A549 (cell line): Measurements from ENCODE around the gene GGPS1.

Experiments used
- KDM5A ChIP-seq: fragments of 200-600 bp; sonication (generic); IDR thresholded peaks from 2 replicates; pipeline ENCODE4 v1.6.1; 2016; ENCODE audit warnings: antibody characterized with exemption, mild to moderate bottlenecking
- RAD21 ChIP-seq, 2 experiments: fragments of >200 bp in 1 of 2; sonication (Bioruptor Twin) in 1 of 2; formaldehyde crosslinking in 1 of 2; IDR thresholded peaks in 1 of 2; conservative IDR thresholded peaks in 1 of 2; 2 replicates in 1 of 2; 3 replicates in 1 of 2; pipeline ENCODE4 v1.6.1; 2012 to 2018; ENCODE audit warnings: inconsistent platforms in 1 of 2
- SMC3 ChIP-seq: fragments of >200 bp; sonication (Bioruptor Twin); formaldehyde crosslinking; IDR thresholded peaks from 3 replicates; pipeline ENCODE4 v1.6.1; 2018; ENCODE audit warnings: inconsistent platforms
- ZFP36 ChIP-seq: fragments of 450-650 bp; IDR thresholded peaks from 2 replicates; pipeline ENCODE4 v1.6.1; 2014; ENCODE audit warnings: borderline replicate concordance; ENCODE audit not compliant: partially characterized antibody
- TF ChIP-seq, protein P1 (sequence below): fragments of >200 bp; sonication (Bioruptor Twin); formaldehyde crosslinking; IDR thresholded peaks from 3 replicates; pipeline ENCODE4 v1.5.1; 2016
- TF ChIP-seq, protein P2 (sequence below): fragments of 250-450 bp; sonication (Bioruptor Pico); IDR thresholded peaks from 2 replicates; pipeline ENCODE4 v1.5.0; 2020; ENCODE audit warnings: low read depth, mild to moderate bottlenecking, moderate library complexity
- TF ChIP-seq, protein P3 (sequence below): IDR thresholded peaks from 2 replicates; pipeline ENCODE4 v1.6.1; 2012

DNA sequence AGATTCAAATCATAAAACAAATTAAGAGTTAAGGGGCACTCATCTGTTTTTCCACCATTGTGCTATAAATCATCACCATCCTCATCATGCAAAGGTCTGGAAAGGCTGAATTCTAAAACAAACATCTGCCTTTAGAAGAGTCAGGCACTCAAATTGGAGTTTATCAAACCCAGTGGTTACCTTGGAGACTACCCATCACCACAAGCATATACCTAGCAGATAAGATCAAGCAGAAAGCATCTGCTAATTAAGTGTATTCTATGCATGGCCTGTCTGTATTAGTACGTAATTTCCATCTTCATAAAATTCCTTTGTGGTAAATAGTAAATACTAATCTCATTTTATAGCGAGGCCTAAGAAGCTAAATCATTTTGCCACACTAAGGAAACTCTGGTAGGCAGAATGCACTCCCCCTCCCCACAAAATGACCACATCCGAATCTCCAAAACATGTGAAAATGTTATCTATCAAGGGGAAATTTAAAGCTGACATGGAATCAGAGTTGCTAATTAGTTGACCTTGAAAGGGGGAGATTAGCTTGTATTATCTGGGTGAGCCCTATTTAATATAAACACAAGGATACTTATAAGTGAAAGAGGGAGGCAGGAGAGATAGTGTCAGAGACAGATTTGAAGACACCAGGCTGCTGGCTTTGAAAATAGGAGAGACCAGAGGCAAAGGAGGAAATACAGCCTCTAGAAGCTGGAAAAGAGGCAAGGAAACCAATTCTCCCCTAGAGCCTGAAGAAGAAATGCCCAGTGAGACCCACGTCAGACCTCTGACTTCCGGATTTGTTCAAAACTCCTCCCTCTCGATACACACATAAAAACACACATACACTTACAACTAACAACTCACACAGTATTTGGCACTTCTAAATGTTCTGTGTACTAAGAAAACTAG lies 23.6 kb upstream of the GGPS1 start:
- TF ChIP-seq, protein P1, sequence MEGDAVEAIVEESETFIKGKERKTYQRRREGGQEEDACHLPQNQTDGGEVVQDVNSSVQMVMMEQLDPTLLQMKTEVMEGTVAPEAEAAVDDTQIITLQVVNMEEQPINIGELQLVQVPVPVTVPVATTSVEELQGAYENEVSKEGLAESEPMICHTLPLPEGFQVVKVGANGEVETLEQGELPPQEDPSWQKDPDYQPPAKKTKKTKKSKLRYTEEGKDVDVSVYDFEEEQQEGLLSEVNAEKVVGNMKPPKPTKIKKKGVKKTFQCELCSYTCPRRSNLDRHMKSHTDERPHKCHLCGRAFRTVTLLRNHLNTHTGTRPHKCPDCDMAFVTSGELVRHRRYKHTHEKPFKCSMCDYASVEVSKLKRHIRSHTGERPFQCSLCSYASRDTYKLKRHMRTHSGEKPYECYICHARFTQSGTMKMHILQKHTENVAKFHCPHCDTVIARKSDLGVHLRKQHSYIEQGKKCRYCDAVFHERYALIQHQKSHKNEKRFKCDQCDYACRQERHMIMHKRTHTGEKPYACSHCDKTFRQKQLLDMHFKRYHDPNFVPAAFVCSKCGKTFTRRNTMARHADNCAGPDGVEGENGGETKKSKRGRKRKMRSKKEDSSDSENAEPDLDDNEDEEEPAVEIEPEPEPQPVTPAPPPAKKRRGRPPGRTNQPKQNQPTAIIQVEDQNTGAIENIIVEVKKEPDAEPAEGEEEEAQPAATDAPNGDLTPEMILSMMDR: no peak
- TF ChIP-seq SMC3 (no peak), RAD21 (conservative IDR thresholded peaks at IDR 0.05 in 1 of 2, IDR thresholded peaks at IDR 0.05 in 1 of 2) (no peak), ZFP36 (no peak), KDM5A (no peak)
- TF ChIP-seq, protein P2, sequence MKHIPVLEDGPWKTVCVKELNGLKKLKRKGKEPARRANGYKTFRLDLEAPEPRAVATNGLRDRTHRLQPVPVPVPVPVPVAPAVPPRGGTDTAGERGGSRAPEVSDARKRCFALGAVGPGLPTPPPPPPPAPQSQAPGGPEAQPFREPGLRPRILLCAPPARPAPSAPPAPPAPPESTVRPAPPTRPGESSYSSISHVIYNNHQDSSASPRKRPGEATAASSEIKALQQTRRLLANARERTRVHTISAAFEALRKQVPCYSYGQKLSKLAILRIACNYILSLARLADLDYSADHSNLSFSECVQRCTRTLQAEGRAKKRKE (CRISPR knock-in tag): no peak
- TF ChIP-seq, protein P3, sequence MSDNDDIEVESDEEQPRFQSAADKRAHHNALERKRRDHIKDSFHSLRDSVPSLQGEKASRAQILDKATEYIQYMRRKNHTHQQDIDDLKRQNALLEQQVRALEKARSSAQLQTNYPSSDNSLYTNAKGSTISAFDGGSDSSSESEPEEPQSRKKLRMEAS: no peak
